SK-N-SH (cell line): ENCODE measurements around the gene ASB8. TPM values are rescaled to one million over a fixed set of nuclear protein-coding genes. Genes with fewer than 3 reads are reported as not detected.
"Not testable (repeated sequence)": the region's sequence is repeated elsewhere in the genome, so short reads cannot be mapped to it uniquely, and the experiment has no call there.

Experiments used
- CTCF ChIA-PET: fragments of 300-600, 350-600 bp; formaldehyde crosslinking; extraction: SDS; loops from one replicate; lab custom pipeline; 2021; lab: Yijun Ruan, JAX
- POLR2A ChIA-PET: fragments of 350-600 bp; sonication (Branson Sonifier 250); formaldehyde crosslinking; extraction: SDS; loops from one replicate; lab custom pipeline; 2020; ENCODE audit warnings: antibody characterized with exemption, inconsistent platforms; lab: Yijun Ruan, JAX
- DNase-seq: peaks from one replicate; pipeline ENCODE4 v3.0.0; 2012
- H2AFZ ChIP-seq: fragments of 200-600 bp; sonication (generic); 2 replicates; pipeline ENCODE4 v1.8.1; 2016; ENCODE audit warnings: antibody characterized with exemption, mild to moderate bottlenecking, low read depth
- H3F3A ChIP-seq: fragments of 200-600 bp; sonication (generic); replicated peaks from 2 replicates; pipeline ENCODE3; 2016; ENCODE audit warnings: antibody characterized with exemption, mild to moderate bottlenecking; ENCODE audit not compliant: insufficient read depth
- H3K27ac ChIP-seq, 2 experiments: fragments of 200-500 bp in 1 of 2; fragments of 200-600 bp in 1 of 2; sonication (Bioruptor generic) in 1 of 2; sonication (generic), shearing (Covaris generic) in 1 of 2; 2 replicates each; pipeline versions ENCODE4 v1.5.1 to v1.6.1; 2014 to 2016; ENCODE audit warnings: low read depth in 2 of 2, inconsistent platforms in 1 of 2, low read length in 1 of 2, mild to moderate bottlenecking in 1 of 2, mixed read lengths in 1 of 2
- H3K27me3 ChIP-seq: fragments of 200-600 bp; sonication (generic), shearing (Covaris generic); 2 replicates; pipeline ENCODE4 v1.6.1; 2016; ENCODE audit warnings: mixed run types; ENCODE audit not compliant: insufficient read depth
- H3K36me3 ChIP-seq, 2 experiments: fragments of 200-500 bp in 1 of 2; fragments of 200-600 bp in 1 of 2; sonication (Bioruptor generic) in 1 of 2; sonication (generic) in 1 of 2; replicated peaks in 1 of 2; 2 replicates each; pipeline versions ENCODE3 to v1.5.1; 2014 to 2016; ENCODE audit warnings: low read length in 1 of 2, mild to moderate bottlenecking in 1 of 2; ENCODE audit not compliant: insufficient read depth in 2 of 2, control insufficient read depth in 1 of 2
- H3K4me1 ChIP-seq, 2 experiments: fragments of 200-500 bp in 1 of 2; fragments of 200-600 bp in 1 of 2; sonication (Bioruptor generic) in 1 of 2; sonication (generic), shearing (Covaris generic) in 1 of 2; 2 replicates each; pipeline versions ENCODE4 v1.5.1 to v1.6.1; 2014 to 2016; ENCODE audit warnings: low read depth in 1 of 2, low read length in 1 of 2, mixed run types in 1 of 2; ENCODE audit not compliant: insufficient read depth in 2 of 2, control insufficient read depth in 1 of 2
- H3K4me2 ChIP-seq: fragments of 200-600 bp; sonication (generic), shearing (Covaris generic); 2 replicates; pipeline ENCODE4 v1.6.1; 2017; ENCODE audit warnings: mixed run types
- H3K4me3 ChIP-seq, 2 experiments: fragments of 200-500 bp in 1 of 2; fragments of 200-600 bp in 1 of 2; sonication (Bioruptor generic) in 1 of 2; sonication (generic), shearing (Covaris generic) in 1 of 2; 2 replicates each; pipeline versions ENCODE4 v1.5.1 to v1.8.1; 2014 to 2016; ENCODE audit warnings: low read depth in 2 of 2, inconsistent platforms in 1 of 2, low read length in 1 of 2, mild to moderate bottlenecking in 1 of 2, mixed read lengths in 1 of 2, moderate library complexity in 1 of 2
- H3K79me2 ChIP-seq: fragments of 200-600 bp; sonication (generic); 2 replicates; pipeline ENCODE4 v1.8.1; 2017; ENCODE audit warnings: mild to moderate bottlenecking; ENCODE audit not compliant: insufficient read depth
- H3K9ac ChIP-seq: fragments of 200-600 bp; sonication (generic); 2 replicates; pipeline ENCODE4 v1.6.1; 2017; ENCODE audit warnings: mixed run types
- H3K9me2 ChIP-seq: fragments of 200-600 bp; sonication (generic); 2 replicates; pipeline ENCODE4 v1.6.1; 2017; ENCODE audit warnings: mixed run types
- H3K9me3 ChIP-seq: fragments of 200-600 bp; sonication (generic); 2 replicates; pipeline ENCODE4 v1.6.1; 2017; ENCODE audit warnings: mixed run types, mild to moderate bottlenecking, moderate library complexity
- H4K20me1 ChIP-seq: fragments of 200-600 bp; sonication (generic); 2 replicates; pipeline ENCODE4 v1.6.1; 2017; ENCODE audit warnings: mild to moderate bottlenecking, mixed run types; ENCODE audit not compliant: insufficient read depth
- CTCF ChIP-seq: fragments of 200-600 bp; sonication (generic); IDR thresholded peaks from 2 replicates; pipeline ENCODE4 v1.6.1; 2017; ENCODE audit warnings: antibody characterized with exemption, mild to moderate bottlenecking, moderate library complexity
- EP300 ChIP-seq, 2 experiments: IDR thresholded peaks; 2 replicates each; pipeline versions ENCODE4 v1.4.0 to v1.6.1; 2012; ENCODE audit warnings: borderline replicate concordance in 1 of 2, low read depth in 1 of 2, low read length in 1 of 2
- EZH2phosphoT487 ChIP-seq: fragments of 200-600 bp; sonication (generic); IDR thresholded peaks from 2 replicates; pipeline ENCODE4 v1.6.1; 2017; ENCODE audit warnings: low read depth, mixed run types, mild to moderate bottlenecking, antibody characterized with exemption, moderate library complexity, borderline replicate concordance
- FOXM1 ChIP-seq: IDR thresholded peaks from 2 replicates; pipeline ENCODE4 v1.4.0; 2012; ENCODE audit warnings: low read depth, mild to moderate bottlenecking
- GABPA ChIP-seq: IDR thresholded peaks from 2 replicates; pipeline ENCODE4 v1.4.0; 2012; ENCODE audit warnings: low read depth, mild to moderate bottlenecking
- GATA2 ChIP-seq: sonication (generic); formaldehyde crosslinking; IDR thresholded peaks from 2 replicates; pipeline ENCODE4 v1.5.0; 2020; ENCODE audit warnings: mild to moderate bottlenecking, missing genetic modification reagents
- MEF2A ChIP-seq: IDR thresholded peaks from 2 replicates; pipeline ENCODE4 v1.4.0; 2012; ENCODE audit warnings: low read depth, borderline replicate concordance
- MXI1 ChIP-seq: IDR thresholded peaks from 2 replicates; pipeline ENCODE4 v1.6.1; 2012; ENCODE audit warnings: mild to moderate bottlenecking, low read depth, low read length, improper control_type of control experiment
- NFIC ChIP-seq: IDR thresholded peaks from 2 replicates; pipeline ENCODE4 v1.4.0; 2012; ENCODE audit warnings: borderline replicate concordance
- NRF1 ChIP-seq: IDR thresholded peaks from 2 replicates; pipeline ENCODE4 v1.6.1; 2012; ENCODE audit warnings: low read depth, mild to moderate bottlenecking, low read length
- PBX3 ChIP-seq: IDR thresholded peaks from 2 replicates; pipeline ENCODE4; 2012
- RAD21 ChIP-seq: IDR thresholded peaks from 2 replicates; pipeline ENCODE4 v1.6.1; 2012; ENCODE audit warnings: mild to moderate bottlenecking, low read length
- RCOR1 ChIP-seq: fragments of 150-350 bp; IDR thresholded peaks from 2 replicates; pipeline ENCODE4 v1.6.1; 2017; ENCODE audit warnings: antibody characterized with exemption, low read length
- REST ChIP-seq: IDR thresholded peaks from 2 replicates; pipeline ENCODE4 v1.6.1; 2012; ENCODE audit warnings: mild to moderate bottlenecking, low read depth, low read length, moderate library complexity
- RFX5 ChIP-seq: IDR thresholded peaks from 2 replicates; pipeline ENCODE4 v1.6.1; 2012; ENCODE audit warnings: mild to moderate bottlenecking, improper control_type of control experiment, low read length
- SMC3 ChIP-seq: IDR thresholded peaks from 2 replicates; pipeline ENCODE4 v1.6.1; 2012; ENCODE audit warnings: low read depth, low read length, improper control_type of control experiment
- YY1 ChIP-seq: IDR thresholded peaks from 2 replicates; pipeline ENCODE4 v1.4.0; 2012; ENCODE audit warnings: low read depth, mild to moderate bottlenecking
- WGBS: methylation state at CpG from one replicate; pipeline ENCODE4 v1.1.6; 2017; ENCODE audit warnings: low lambda C conversion rate; 5-methylcytosine and 5-hydroxymethylcytosine counted together
- polyA plus RNA-seq, 3 experiments: library from polyadenylated mRNA; depleted of rRNA; stranded (reverse); fragments of >200 nt; gene quantifications; 2 replicates each; pipeline ENCODE4 v1.2.3, GENCODE V29; 2012

The ASB8 gene
- polyA plus RNA-seq, 1 of the 3 experiments (the other 2 are of a cell fraction) = 13.8 TPM

GRCh38 chr12:48157889-48158370 lies 615 bp upstream of the ASB8 start (continued):
- TF ChIP-seq FOXM1 = no peak
- TF ChIP-seq YY1 = no peak
- no peak for TF ChIP-seq EZH2phosphoT487
- no peak for TF ChIP-seq NRF1
- TF ChIP-seq RAD21 = no peak
- TF ChIP-seq, all 33 proteins: peak for 0

- H3K27ac ChIP-seq = peak overlapping the region; percentile 59 to 69; a peak in 1 of 4 replicates
- H2AFZ ChIP-seq = peak overlapping the region; percentile 99; the same call in 1 of the 2 replicates
- H3K9ac ChIP-seq = peak overlapping the region; percentile 61
- peaks cover 4 to 17% of the 10 kb centered on the region in 2 experiments for H3K36me3 ChIP-seq
- H3K79me2 ChIP-seq = peaks cover 22% of the 10 kb centered on the region
- DNase-seq = no peak
- H3F3A ChIP-seq = peaks cover 3% of the 10 kb centered on the region
- no peak for TF ChIP-seq GATA2 (CRISPR knock-in tag)
- TF ChIP-seq MEF2A = no peak
- no peak for TF ChIP-seq NFIC
- no peak for TF ChIP-seq CTCF
- no peak for TF ChIP-seq PBX3
- TF ChIP-seq REST = no peak
- no peak for TF ChIP-seq RFX5
- no peak for TF ChIP-seq EP300 (IDR thresholded peaks at IDR 0.05; ENCODE audit: borderline replicate concordance in 1 of 2, low read depth in 1 of 2, low read length in 1 of 2)
- TF ChIP-seq GABPA = no peak
- TF ChIP-seq SMC3 = no peak
- TF ChIP-seq MXI1 = no peak
- no peak for TF ChIP-seq FOXM1
- no peak for TF ChIP-seq NRF1
- no peak for TF ChIP-seq RCOR1
- H3K4me3 ChIP-seq = peak overlapping the region; percentile 91 to 97
- no peaks in the 10 kb centered on the region for H3K9me3 ChIP-seq
- H4K20me1 ChIP-seq = no peaks in the 10 kb centered on the region
- peak overlapping the region; percentile 75 for H3K4me2 ChIP-seq
- H3K9me2 ChIP-seq = no peaks in the 10 kb centered on the region
- CTCF ChIA-PET = interaction anchor here (1.0 to 4.1 kb wide), 13 partner anchors 8 to 461 kb away, joined by 3 to 18 read pairs (median 5); partner anchors contain the start of gene TMEM106C
- peaks cover 0 to 8% of the 10 kb centered on the region in 2 experiments; a peak in 2 of 4 replicates for H3K4me1 ChIP-seq
- POLR2A ChIA-PET = interaction anchor here (1.4 to 1.9 kb wide), 3 partner anchors 26 to 51 kb away, joined by 5 to 11 read pairs (median 8); partner anchors contain the start of genes CCDC184, PFKM and SENP1
- H3K27me3 ChIP-seq = no peaks in the 10 kb centered on the region
- WGBS = 6% methylated on average over 8 of the region's 8 CpGs
Measured at GRCh38 chr12:48156652-48157017, 680 bp downstream of the ASB8 start.

GRCh38 chr12:48155786-48156185 lies 1.5 kb downstream of the ASB8 start:
- H3K9ac ChIP-seq = not testable (repeated sequence)
- H3K4me2 ChIP-seq = peak overlapping the region; percentile 75; the same call in 1 of the 2 replicates

More at GRCh38 chr12:48155786-48156185, 1.5 kb downstream of the ASB8 start:
- H3K4me1 ChIP-seq, H4K20me1 ChIP-seq, H3F3A ChIP-seq, H2AFZ ChIP-seq, H3K9me3 ChIP-seq, DNase-seq, H3K27ac ChIP-seq, H3K9me2 ChIP-seq, POLR2A ChIA-PET, H3K4me3 ChIP-seq, H3K27me3 ChIP-seq: not testable (repeated sequence)
- Histone ChIP-seq H3K36me3 (peaks cover 12 to 22% of the 10 kb centered on the region in 2 experiments), H3K79me2 (peaks cover 22% of the 10 kb centered on the region)
- WGBS = 89% methylated on average over 5 of the region's 5 CpGs
- CTCF ChIA-PET = interaction anchor here (1.5 to 4.1 kb wide), 4 partner anchors 9 to 42 kb away, joined by 3 to 18 read pairs (median 12); no protein-coding TSS in a partner anchor
